AG10803 (cell line): ENCODE measurements around the gene MS4A15.

Experiments used
- DNase-seq: peaks from one replicate; pipeline ENCODE4 v3.0.0; 2010; ENCODE audit warnings: low read depth
- H3K4me3 ChIP-seq: 2 replicates; pipeline ENCODE4 v1.5.1; 2011; ENCODE audit warnings: mild to moderate bottlenecking, low read length, control low read depth
- TF ChIP-seq, protein P1 (sequence below): conservative IDR thresholded peaks from 2 replicates; pipeline ENCODE4 v1.5.1; 2011; ENCODE audit warnings: mild to moderate bottlenecking, low read length, control low read depth, inconsistent platforms

MS4A15 gene

GRCh38 chr11:60776167-60776566 is 19.5 kb downstream of the MS4A15 start:
- TF ChIP-seq, protein P1, sequence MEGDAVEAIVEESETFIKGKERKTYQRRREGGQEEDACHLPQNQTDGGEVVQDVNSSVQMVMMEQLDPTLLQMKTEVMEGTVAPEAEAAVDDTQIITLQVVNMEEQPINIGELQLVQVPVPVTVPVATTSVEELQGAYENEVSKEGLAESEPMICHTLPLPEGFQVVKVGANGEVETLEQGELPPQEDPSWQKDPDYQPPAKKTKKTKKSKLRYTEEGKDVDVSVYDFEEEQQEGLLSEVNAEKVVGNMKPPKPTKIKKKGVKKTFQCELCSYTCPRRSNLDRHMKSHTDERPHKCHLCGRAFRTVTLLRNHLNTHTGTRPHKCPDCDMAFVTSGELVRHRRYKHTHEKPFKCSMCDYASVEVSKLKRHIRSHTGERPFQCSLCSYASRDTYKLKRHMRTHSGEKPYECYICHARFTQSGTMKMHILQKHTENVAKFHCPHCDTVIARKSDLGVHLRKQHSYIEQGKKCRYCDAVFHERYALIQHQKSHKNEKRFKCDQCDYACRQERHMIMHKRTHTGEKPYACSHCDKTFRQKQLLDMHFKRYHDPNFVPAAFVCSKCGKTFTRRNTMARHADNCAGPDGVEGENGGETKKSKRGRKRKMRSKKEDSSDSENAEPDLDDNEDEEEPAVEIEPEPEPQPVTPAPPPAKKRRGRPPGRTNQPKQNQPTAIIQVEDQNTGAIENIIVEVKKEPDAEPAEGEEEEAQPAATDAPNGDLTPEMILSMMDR, result no peak
- no peak overlapping the region for H3K4me3 ChIP-seq
- no peak for DNase-seq

DNA sequence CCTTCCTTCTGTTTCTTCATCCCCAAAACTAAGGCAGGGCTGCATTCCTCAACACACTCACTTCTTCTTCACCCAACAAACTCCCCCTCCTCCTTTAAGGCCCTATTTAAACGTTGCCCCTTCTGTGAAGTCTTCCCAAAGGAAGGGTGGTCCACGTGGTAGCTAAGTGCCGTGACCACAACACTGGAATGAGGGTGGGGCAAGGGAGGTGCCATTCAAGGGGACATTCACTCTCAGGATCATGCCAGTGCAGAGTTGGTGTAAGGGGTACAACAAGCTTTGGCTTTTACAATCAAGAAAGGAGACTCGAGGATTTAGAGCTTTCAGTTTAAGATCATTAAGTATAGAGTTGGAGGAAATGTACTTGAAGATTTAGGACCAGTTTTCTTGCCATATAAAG is 20.4 kb downstream of the MS4A15 start:
- no peak for DNase-seq
- TF ChIP-seq, protein P1, result no peak
- no peak overlapping the region for H3K4me3 ChIP-seq

DNA sequence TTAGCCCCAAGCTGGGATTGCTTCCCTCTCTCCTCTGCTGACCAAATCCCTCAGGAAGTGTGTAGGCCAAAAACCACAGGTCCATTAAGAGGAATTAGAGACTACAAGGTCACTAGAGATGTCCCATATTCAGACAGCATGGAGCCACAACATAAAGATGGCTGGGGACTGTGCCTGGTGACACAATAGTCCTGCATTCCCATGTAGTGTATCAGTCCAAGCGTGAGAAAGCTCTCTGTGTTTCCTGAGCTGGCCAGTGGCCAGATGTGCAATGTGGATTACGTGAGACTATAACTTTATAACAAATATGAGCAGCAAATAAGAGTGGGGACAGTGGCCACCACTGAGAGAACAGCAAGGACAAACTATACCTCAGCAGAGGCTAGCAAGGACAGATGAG is 20.9 kb downstream of the MS4A15 start:
- peak; percentile 80 for DNase-seq
- TF ChIP-seq, protein P1, result no peak
- no peak overlapping the region for H3K4me3 ChIP-seq

- TF ChIP-seq, protein P1, result no peak
- no peak overlapping the region for H3K4me3 ChIP-seq
- DNase-seq, result no peak
Observed at GRCh38 chr11:60780065-60780464, 23.4 kb downstream of the MS4A15 start.

- TF ChIP-seq, protein P1, result no peak
- no peak overlapping the region for H3K4me3 ChIP-seq
- DNase-seq, result no peak
Observed at GRCh38 chr11:60780774-60781173, 24.1 kb downstream of the MS4A15 start.

- no peak for DNase-seq
- H3K4me3 ChIP-seq, result no peak overlapping the region
- TF ChIP-seq, protein P1, result no peak
Observed at GRCh38 chr11:60781286-60781980, 24.8 kb downstream of the MS4A15 start.

DNA sequence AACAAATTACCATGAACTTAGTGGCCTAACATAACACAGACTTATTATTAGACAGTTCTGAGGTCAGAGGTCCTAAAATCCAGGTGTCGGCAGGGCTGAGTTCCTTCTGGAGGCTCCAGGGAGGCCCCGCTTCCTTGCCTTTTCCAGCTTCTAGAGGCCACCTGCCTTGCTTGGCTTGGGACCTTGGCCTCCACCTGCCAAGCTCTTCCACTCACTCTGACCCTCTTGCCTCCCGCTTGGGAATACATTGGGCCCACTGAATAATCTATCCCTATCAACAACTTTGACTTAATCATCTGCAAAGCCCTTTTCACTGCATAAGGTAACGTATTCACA is 25.3 kb downstream of the MS4A15 start:
- TF ChIP-seq, protein P1, result no peak
- no peak overlapping the region for H3K4me3 ChIP-seq
- DNase-seq, result no peak
